GM12878 (cell line): ENCODE measurements around the gene FMN2. TPM values are rescaled to one million over a fixed set of nuclear protein-coding genes. Genes with fewer than 3 reads are reported as not detected.

Experiments
- ATAC-seq: fragments of 200-7000 bp; cut with Tn5 transposase; 3 replicates; pipeline ENCODE4 v1.9.1; 2020; ENCODE audit warnings: mild to moderate bottlenecking, moderate library complexity
- BruUV-seq: library from RNA; stranded (reverse); fragments of 400-500 nt; replicated peaks from 2 replicates; lab custom pipeline; 2021; lab: Mats Ljungman, UMichigan
- CTCF ChIA-PET: fragments of 300-600 bp; sonication (Branson Sonifier 250); formaldehyde crosslinking; extraction: SDS; loops from one replicate; lab custom pipeline; 2021; ENCODE audit warnings: inconsistent platforms; lab: Yijun Ruan, JAX
- POLR2A ChIA-PET: fragments of 350-600 bp; formaldehyde crosslinking; extraction: SDS; loops from one replicate; lab custom pipeline; 2021; ENCODE audit warnings: inconsistent platforms; lab: Charles Lee
- RAD21 ChIA-PET: fragments of 300-600 bp; sonication (Branson Sonifier 250); formaldehyde crosslinking; loops from one replicate; lab custom pipeline; 2023; ENCODE audit warnings: antibody characterized with exemption; ENCODE audit not compliant: unreplicated experiment; lab: Charles Lee
- SMC1A ChIA-PET: fragments of 300-600 bp; sonication (Branson Sonifier 250); formaldehyde crosslinking; loops from one replicate; lab custom pipeline; 2023; ENCODE audit not compliant: unreplicated experiment, uncharacterized antibody; lab: Charles Lee
- DNase-seq: peaks from one replicate; pipeline ENCODE4 v3.0.0-alpha.2; 2011; ENCODE audit warnings: low read depth, low spot score
- FAIRE-seq: peaks from 3 replicates; lab custom pipeline; 2011; peaks lifted over from hg19 to GRCh38; lab: Jason Lieb, UNC
- H2AFZ ChIP-seq: 2 replicates; pipeline ENCODE4 v1.6.0; 2011; ENCODE audit warnings: low read depth, low read length, control low read depth; ENCODE audit not compliant: control insufficient read depth
- H3K27ac ChIP-seq: 2 replicates; pipeline ENCODE4 v1.5.1; 2011; ENCODE audit warnings: control low read depth; ENCODE audit not compliant: control insufficient read depth, insufficient read depth
- H3K27me3 ChIP-seq, 2 experiments: replicated peaks in 1 of 2; 2 replicates each; pipeline versions ENCODE4 v1.6.0 to v1.6.1; 2011; ENCODE audit warnings: low read length in 1 of 2; ENCODE audit not compliant: control insufficient read depth in 2 of 2, insufficient read depth in 2 of 2
- H3K36me3 ChIP-seq, 2 experiments: 2 replicates each; pipeline ENCODE4 v1.5.1; 2011; ENCODE audit warnings: low read length in 1 of 2; ENCODE audit not compliant: control insufficient read depth in 2 of 2, insufficient read depth in 2 of 2
- H3K4me1 ChIP-seq: 2 replicates; pipeline ENCODE4 v1.6.1; 2011; ENCODE audit warnings: mild to moderate bottlenecking, low read length, moderate library complexity, mixed read lengths; ENCODE audit not compliant: control insufficient read depth, insufficient read depth
- H3K4me2 ChIP-seq: 2 replicates; pipeline ENCODE4 v1.6.0; 2011; ENCODE audit warnings: control low read depth; ENCODE audit not compliant: control insufficient read depth, insufficient read depth
- H3K4me3 ChIP-seq: fragments of 200-600 bp; sonication (generic); 2 replicates; pipeline ENCODE4 v1.5.1; 2016
- H3K79me2 ChIP-seq: 2 replicates; pipeline ENCODE4 v1.6.0; 2011; ENCODE audit warnings: low read length; ENCODE audit not compliant: control insufficient read depth, insufficient read depth
- H3K9ac ChIP-seq: 2 replicates; pipeline ENCODE4 v1.8.0; 2011; ENCODE audit warnings: low read length, control low read depth, mixed read lengths; ENCODE audit not compliant: control insufficient read depth, insufficient read depth
- H3K9me3 ChIP-seq: replicated peaks from 3 replicates; pipeline ENCODE4 v1.5.1; 2011; ENCODE audit warnings: mild to moderate bottlenecking, low read length; ENCODE audit not compliant: control insufficient read depth, insufficient read depth
- H4K20me1 ChIP-seq: 2 replicates; pipeline ENCODE4 v1.6.0; 2011; ENCODE audit not compliant: control insufficient read depth, insufficient read depth
- BCLAF1 ChIP-seq: fragments of 450-650 bp; IDR thresholded peaks from 2 replicates; pipeline ENCODE4 v1.6.1; 2017; ENCODE audit warnings: antibody characterized with exemption, mild to moderate bottlenecking, moderate library complexity
- CBFB ChIP-seq: IDR thresholded peaks from 2 replicates; pipeline ENCODE4 v1.6.1; 2016; ENCODE audit warnings: antibody characterized with exemption, low read depth
- CBX3 ChIP-seq: fragments of 200-600 bp; sonication (generic); IDR thresholded peaks from 2 replicates; pipeline ENCODE4 v1.6.1; 2016; ENCODE audit warnings: low read depth, borderline replicate concordance
- CEBPZ ChIP-seq: fragments of 150-350 bp; IDR thresholded peaks from 2 replicates; pipeline ENCODE4 v1.6.1; 2016; ENCODE audit warnings: low read depth, low read length
- CREB1 ChIP-seq: IDR thresholded peaks from 2 replicates; pipeline ENCODE4 v1.6.1; 2012; ENCODE audit warnings: low read depth, mild to moderate bottlenecking, inconsistent platforms
- MEF2A ChIP-seq: IDR thresholded peaks from 2 replicates; pipeline ENCODE4 v1.6.1; 2011; ENCODE audit warnings: low read depth, mild to moderate bottlenecking, low read length, moderate library complexity; ENCODE audit not compliant: insufficient read depth
- NR2C1 ChIP-seq: fragments of 450-650 bp; IDR thresholded peaks from 2 replicates; pipeline ENCODE4 v1.6.1; 2017; ENCODE audit warnings: antibody characterized with exemption, mild to moderate bottlenecking, moderate library complexity
- PRDM15 ChIP-seq: fragments of 450-650 bp; formaldehyde crosslinking; IDR thresholded peaks from 2 replicates; pipeline ENCODE4 v1.4.0; 2020; ENCODE audit warnings: mild to moderate bottlenecking, moderate library complexity
- RCOR1 ChIP-seq: conservative IDR thresholded peaks from 2 replicates; pipeline ENCODE4 v1.6.1; 2012; ENCODE audit warnings: low read depth, low read length, improper control_type of control experiment
- USF1 ChIP-seq: IDR thresholded peaks from 2 replicates; pipeline ENCODE4 v1.6.1; 2011; ENCODE audit warnings: borderline replicate concordance, low read depth, mild to moderate bottlenecking, moderate library complexity, mixed read lengths, low read length; ENCODE audit not compliant: insufficient read depth; ENCODE audit errors: extremely low read length
- WGBS: methylation state at CpG from one replicate; pipeline ENCODE4 v1.1.6; 2016; ENCODE audit warnings: low lambda C conversion rate; ENCODE audit not compliant: insufficient replicate concordance, insufficient coverage; ENCODE audit errors: missing lambda C conversion rate; 5-methylcytosine and 5-hydroxymethylcytosine counted together
- in situ Hi-C: fragments of 300-500 bp; cut with MboI; formaldehyde crosslinking; loops from 9 replicates; pipeline ENCODE4 v1.14.3; 2018; ENCODE audit warnings: mixed read lengths
- intact Hi-C: fragments of 100-400 bp; cut with micrococcal nuclease; formaldehyde crosslinking; loops from one replicate; pipeline ENCODE4 v1.14.2; 2022; ENCODE audit not compliant: unreplicated experiment
- polyA plus RNA-seq, 11 experiments: library from polyadenylated mRNA; depleted of rRNA in 4 of 11; unstranded in 6 of 11; stranded (reverse) in 5 of 11; fragments of >200 nt; fragmentation: Nextera tagmentation in 4 of 11; fragmentation: Illumina TruSeq in 1 of 11; extraction: Ambion mirVana in 4 of 11; extraction: Trizol in 1 of 11; gene quantifications; 1 replicate in 1 of 11; 2 replicates in 10 of 11; pipeline versions ENCODE4 v1.2.1 to v1.2.3, GENCODE V29; 2011 to 2016; ENCODE audit warnings: inconsistent platforms in 2 of 11, missing spikeins in 2 of 11, low read depth in 1 of 11
- total RNA-seq, 4 experiments: library from RNA; depleted of rRNA in 3 of 4; stranded (reverse); fragments of >200 nt in 3 of 4; fragmentation: Illumina TruSeq in 1 of 4; extraction: Trizol in 1 of 4; gene quantifications; 2 replicates each; pipeline versions ENCODE4 v1.2.1 to v1.2.3, GENCODE V29; 2013 to 2021
- TF ChIP-seq, protein P1 (sequence below): IDR thresholded peaks from 2 replicates; pipeline ENCODE4 v1.6.1; 2011; ENCODE audit warnings: low read depth, low read length, improper control_type of control experiment, borderline replicate concordance

The FMN2 gene
- total and polyA plus RNA-seq, 10 of the 15 experiments (the other 5 are each of a cell fraction or from before 2014, with no cell fraction given), result 0.60 TPM; not detected in 9

DNA sequence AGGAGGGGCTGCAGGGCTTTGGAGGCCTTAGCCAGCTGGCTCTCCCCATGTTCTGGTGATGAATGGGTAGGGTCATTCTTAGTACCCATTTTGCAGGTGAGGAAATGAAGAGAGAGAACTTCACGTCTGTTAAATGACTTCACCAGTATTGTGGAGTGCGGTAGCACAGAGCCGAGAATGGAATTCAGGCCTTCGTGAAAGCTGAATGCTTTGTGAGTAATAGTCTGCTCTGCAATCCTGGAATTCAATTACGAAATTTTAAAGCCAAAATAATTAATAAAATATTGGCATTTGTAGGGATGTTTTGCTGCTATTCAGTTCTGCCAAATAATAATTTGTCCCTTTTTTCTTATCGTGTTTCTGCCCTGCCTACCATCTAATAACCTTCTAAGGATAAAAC is 322.6 kb downstream of the FMN2 start:
- Histone ChIP-seq H3K79me2 (no peaks in the 10 kb centered on the region), H3K9me3 (no peaks in the 10 kb centered on the region), H3K4me2 (no peak overlapping the region), H3K4me3 (no peak overlapping the region), H3K36me3 (no peaks in the 10 kb centered on the region), H4K20me1 (no peaks in the 10 kb centered on the region), H3K9ac (no peak overlapping the region), H2AFZ (no peak overlapping the region), H3K4me1 (no peaks in the 10 kb centered on the region), H3K27ac (no peak overlapping the region), H3K27me3 (no peaks in the 10 kb centered on the region)
- RAD21 ChIA-PET, result no interaction called here
- ATAC-seq, result no peak
- intact Hi-C loops, result no loop called here
- SMC1A ChIA-PET, result no interaction called here
- DNase-seq, result no peak
- POLR2A ChIA-PET, result no interaction called here
- in situ Hi-C loops, result no loop called here
- CTCF ChIA-PET, result no interaction called here
- 42% methylated on average over 6 of the region's 6 CpGs for WGBS
- FAIRE-seq, result no peak
- BruUV-seq, result no TSS peak
- TF ChIP-seq CBX3 (no peak), CEBPZ (no peak), MEF2A (no peak), PRDM15 (CRISPR knock-in tag) (no peak), NR2C1 (no peak), CREB1 (no peak), USF1 (no peak), CBFB (no peak), RCOR1 (no peak), BCLAF1 (no peak)
- TF ChIP-seq, protein P1, sequence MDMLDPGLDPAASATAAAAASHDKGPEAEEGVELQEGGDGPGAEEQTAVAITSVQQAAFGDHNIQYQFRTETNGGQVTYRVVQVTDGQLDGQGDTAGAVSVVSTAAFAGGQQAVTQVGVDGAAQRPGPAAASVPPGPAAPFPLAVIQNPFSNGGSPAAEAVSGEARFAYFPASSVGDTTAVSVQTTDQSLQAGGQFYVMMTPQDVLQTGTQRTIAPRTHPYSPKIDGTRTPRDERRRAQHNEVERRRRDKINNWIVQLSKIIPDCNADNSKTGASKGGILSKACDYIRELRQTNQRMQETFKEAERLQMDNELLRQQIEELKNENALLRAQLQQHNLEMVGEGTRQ, result no peak
